IMR-90 (cell line): Measurements from ENCODE around the gene MTR. TPM values are rescaled to one million over a fixed set of nuclear protein-coding genes. Genes with fewer than 3 reads are reported as not detected.

Experiments used
- ATAC-seq: fragments of 200-7000 bp; cut with Tn5 transposase; 2 replicates; pipeline ENCODE4 v1.9.1; 2020; ENCODE audit warnings: low read depth, mild to moderate bottlenecking, moderate library complexity
- BruUV-seq: library from RNA; stranded (reverse); fragments of 400-500 nt; replicated peaks from 2 replicates; lab custom pipeline; 2021; lab: Mats Ljungman, UMichigan
- CTCF ChIA-PET: fragments of 300-600 bp; formaldehyde crosslinking; extraction: SDS; loops from one replicate; lab custom pipeline; 2021; ENCODE audit warnings: antibody characterized with exemption; lab: Yijun Ruan, JAX
- POLR2A ChIA-PET: fragments of 300-600 bp; sonication (Branson Sonifier 250); formaldehyde crosslinking; loops from one replicate; lab custom pipeline; 2022; ENCODE audit warnings: antibody characterized with exemption; ENCODE audit not compliant: unreplicated experiment; lab: Charles Lee
- DNase-seq: peaks from one replicate; pipeline ENCODE4 v3.0.0; 2013
- H2AFZ ChIP-seq: replicated peaks from 2 replicates; pipeline ENCODE3; 2013; ENCODE audit warnings: low read length, mild to moderate bottlenecking; ENCODE audit not compliant: poor library complexity
- H2AK5ac ChIP-seq: 2 replicates; pipeline ENCODE4 v1.6.1; 2013; ENCODE audit warnings: low read depth, low read length, inconsistent platforms
- H2AK9ac ChIP-seq: replicated peaks from 2 replicates; pipeline ENCODE3; 2013; ENCODE audit warnings: mild to moderate bottlenecking, low read depth, low read length, moderate library complexity; ENCODE audit not compliant: poor library complexity
- H2BK120ac ChIP-seq: 2 replicates; pipeline ENCODE4 v1.6.1; 2013; ENCODE audit warnings: low read depth, low read length, inconsistent platforms
- H2BK15ac ChIP-seq: 3 replicates; pipeline ENCODE4 v1.6.1; 2013; ENCODE audit warnings: low read depth, low read length, inconsistent platforms
- H2BK20ac ChIP-seq: 2 replicates; pipeline ENCODE4 v1.6.1; 2013; ENCODE audit warnings: low read depth, mild to moderate bottlenecking, inconsistent platforms, low read length, moderate library complexity
- H2BK5ac ChIP-seq: 2 replicates; pipeline ENCODE4 v1.6.1; 2013; ENCODE audit warnings: mild to moderate bottlenecking, low read depth, low read length, inconsistent platforms; ENCODE audit not compliant: poor library complexity, severe bottlenecking
- H3K14ac ChIP-seq: replicated peaks from 2 replicates; pipeline ENCODE4 v1.6.1; 2013; ENCODE audit warnings: low read depth, low read length, inconsistent platforms
- H3K18ac ChIP-seq: 2 replicates; pipeline ENCODE4 v1.6.1; 2013; ENCODE audit warnings: low read depth, low read length, control low read depth
- H3K23ac ChIP-seq: 2 replicates; pipeline ENCODE4 v1.6.1; 2013; ENCODE audit warnings: low read depth, low read length, inconsistent platforms
- H3K27ac ChIP-seq: 2 replicates; pipeline ENCODE4 v1.5.1; 2013; ENCODE audit warnings: mild to moderate bottlenecking, control low read depth, low read length; ENCODE audit not compliant: insufficient read depth
- H3K27me3 ChIP-seq: 2 replicates; pipeline ENCODE4 v1.6.1; 2013; ENCODE audit warnings: low read length; ENCODE audit not compliant: control insufficient read depth, insufficient read depth
- H3K36me3 ChIP-seq: 2 replicates; pipeline ENCODE4 v1.6.1; 2013; ENCODE audit warnings: low read length, mixed read lengths; ENCODE audit not compliant: control insufficient read depth, insufficient read depth
- H3K4ac ChIP-seq: 2 replicates; pipeline ENCODE4 v1.6.1; 2013; ENCODE audit warnings: low read depth, low read length, inconsistent platforms
- H3K4me1 ChIP-seq: 2 replicates; pipeline ENCODE4 v1.6.1; 2013; ENCODE audit warnings: low read length, mixed read lengths; ENCODE audit not compliant: control insufficient read depth, insufficient read depth
- H3K4me2 ChIP-seq: 2 replicates; pipeline ENCODE4 v1.6.1; 2013; ENCODE audit warnings: low read depth, mild to moderate bottlenecking, control low read depth, low read length, moderate library complexity
- H3K4me3 ChIP-seq: 2 replicates; pipeline ENCODE4 v1.5.1; 2013; ENCODE audit warnings: low read depth, mild to moderate bottlenecking, control low read depth, low read length, moderate library complexity; ENCODE audit not compliant: insufficient read depth
- H3K56ac ChIP-seq: 2 replicates; pipeline ENCODE4 v1.6.1; 2013; ENCODE audit warnings: low read length, inconsistent platforms; ENCODE audit not compliant: insufficient read depth; ENCODE audit errors: extremely low read depth
- H3K79me1 ChIP-seq, 2 experiments: 2 replicates each; pipeline ENCODE4 v1.6.1; 2013; ENCODE audit warnings: low read length in 2 of 2, inconsistent platforms in 1 of 2, low read depth in 1 of 2
- H3K9ac ChIP-seq: 2 replicates; pipeline ENCODE4 v1.6.1; 2013; ENCODE audit warnings: low read depth, low read length, control low read depth
- H3K9me1 ChIP-seq: 2 replicates; pipeline ENCODE4 v1.6.1; 2013; ENCODE audit warnings: low read length, inconsistent platforms; ENCODE audit not compliant: insufficient read depth
- H3K9me3 ChIP-seq: 2 replicates; pipeline ENCODE4 v1.6.1; 2013; ENCODE audit warnings: low read length; ENCODE audit not compliant: control insufficient read depth, insufficient read depth
- H4K20me1 ChIP-seq: 2 replicates; pipeline ENCODE4 v1.6.1; 2013; ENCODE audit warnings: low read length, inconsistent platforms; ENCODE audit not compliant: insufficient read depth
- H4K5ac ChIP-seq: 2 replicates; pipeline ENCODE4 v1.6.1; 2013; ENCODE audit warnings: mild to moderate bottlenecking, low read depth, low read length, control low read depth
- H4K8ac ChIP-seq, 2 experiments: 2 replicates each; pipeline ENCODE4 v1.6.1; 2013; ENCODE audit warnings: low read depth in 2 of 2, low read length in 2 of 2, control low read depth in 1 of 2, inconsistent platforms in 1 of 2
- H4K91ac ChIP-seq: 2 replicates; pipeline ENCODE4 v1.6.1; 2013; ENCODE audit warnings: low read depth, low read length, inconsistent platforms; ENCODE audit not compliant: insufficient read depth
- BHLHE40 ChIP-seq: fragments of 150-350 bp; IDR thresholded peaks from 2 replicates; pipeline ENCODE4 v1.6.1; 2016; ENCODE audit warnings: mild to moderate bottlenecking, low read depth, low read length
- CEBPB ChIP-seq: IDR thresholded peaks from 2 replicates; pipeline ENCODE4 v1.6.1; 2012; ENCODE audit warnings: low read depth, low read length, improper control_type of control experiment
- CHD1 ChIP-seq: IDR thresholded peaks from 2 replicates; pipeline ENCODE4 v1.6.1; 2012; ENCODE audit warnings: low read depth, low read length, improper control_type of control experiment
- CTCF ChIP-seq: conservative IDR thresholded peaks from 2 replicates; pipeline ENCODE4 v1.5.1; 2012; ENCODE audit warnings: mild to moderate bottlenecking, low read depth, low read length, improper control_type of control experiment
- ELK1 ChIP-seq: fragments of 150-350 bp; IDR thresholded peaks from 2 replicates; pipeline ENCODE4 v1.6.1; 2016; ENCODE audit warnings: low read depth, mild to moderate bottlenecking, low read length, moderate library complexity, borderline replicate concordance
- FOS ChIP-seq: fragments of 150-350 bp; IDR thresholded peaks from 2 replicates; pipeline ENCODE4 v1.6.1; 2016; ENCODE audit warnings: low read depth, low read length
- MAFK ChIP-seq: IDR thresholded peaks from 2 replicates; pipeline ENCODE4 v1.6.1; 2012; ENCODE audit warnings: low read depth, low read length, improper control_type of control experiment
- MAZ ChIP-seq: IDR thresholded peaks from 2 replicates; pipeline ENCODE4 v1.6.1; 2012; ENCODE audit warnings: low read depth, mild to moderate bottlenecking, low read length, improper control_type of control experiment, moderate library complexity, borderline replicate concordance
- MXI1 ChIP-seq: IDR thresholded peaks from 2 replicates; pipeline ENCODE4 v1.6.1; 2012; ENCODE audit warnings: low read depth, mild to moderate bottlenecking, low read length, moderate library complexity, borderline replicate concordance
- NFE2L2 ChIP-seq: fragments of 150-350 bp; IDR thresholded peaks from 2 replicates; pipeline ENCODE4 v1.6.1; 2016; ENCODE audit warnings: low read depth, mild to moderate bottlenecking, low read length
- POLR2A ChIP-seq: IDR thresholded peaks from 2 replicates; pipeline ENCODE4 v1.6.1; 2012; ENCODE audit warnings: mild to moderate bottlenecking, low read depth, low read length
- RAD21 ChIP-seq: IDR thresholded peaks from 2 replicates; pipeline ENCODE4 v1.6.1; 2012; ENCODE audit warnings: low read length, improper control_type of control experiment
- RCOR1 ChIP-seq: IDR thresholded peaks from 2 replicates; pipeline ENCODE4 v1.6.1; 2012; ENCODE audit warnings: mild to moderate bottlenecking, low read length, improper control_type of control experiment; ENCODE audit not compliant: insufficient replicate concordance
- RFX5 ChIP-seq: IDR thresholded peaks from 2 replicates; pipeline ENCODE4 v1.8.0; 2012; ENCODE audit warnings: low read depth, mild to moderate bottlenecking, low read length, moderate library complexity
- SMC3 ChIP-seq: fragments of 150-350 bp; IDR thresholded peaks from 2 replicates; pipeline ENCODE4 v1.6.1; 2016; ENCODE audit warnings: low read depth, mild to moderate bottlenecking, antibody characterized with exemption, low read length, moderate library complexity
- USF2 ChIP-seq: fragments of 150-350 bp; IDR thresholded peaks from 2 replicates; pipeline ENCODE4 v1.6.1; 2017; ENCODE audit warnings: mild to moderate bottlenecking, antibody characterized with exemption, low read length, low read depth
- WGBS, 2 experiments: methylation state at CpG; one replicate each; pipeline versions ENCODE4 v1.1.5 to v1.1.7; 2013; ENCODE audit warnings: missing lambda C conversion rate in 2 of 2; ENCODE audit not compliant: insufficient read length in 1 of 2; ENCODE audit errors: extremely low coverage in 2 of 2; 5-methylcytosine and 5-hydroxymethylcytosine counted together
- dilution Hi-C: fragments of 300-500 bp; cut with HindIII; formaldehyde crosslinking; loops from one replicate; pipeline ENCODE4 v1.14.3; 2018; ENCODE audit warnings: low sequenced_read_pairs; ENCODE audit not compliant: unreplicated experiment
- in situ Hi-C: fragments of 300-500 bp; cut with MboI; formaldehyde crosslinking; loops from 3 replicates; pipeline ENCODE4 v1.14.3; 2019; ENCODE audit warnings: low sequenced_read_pairs, inconsistent platforms, mixed read lengths
- intact Hi-C: fragments of 100-400 bp; cut with micrococcal nuclease; formaldehyde crosslinking; loops from 2 replicates; pipeline ENCODE4 v1.10.0; 2022
- polyA plus RNA-seq, 3 experiments: library from polyadenylated mRNA; depleted of rRNA; stranded (reverse); fragments of >200 nt; gene quantifications; 2 replicates each; pipeline ENCODE4 v1.2.3, GENCODE V29; 2012; ENCODE audit warnings: low replicate concordance in 1 of 3
- total RNA-seq: library from RNA; depleted of rRNA; stranded (reverse); fragments of >200 nt; gene quantifications from 2 replicates; pipeline ENCODE4 v1.2.3, GENCODE V29; 2012

MTR gene
- total and polyA plus RNA-seq, 2 of the 4 experiments (the other 2 are of a cell fraction): 7.7 to 31.0 TPM

GRCh38 chr1:236888126-236888525 is 93.0 kb downstream of the MTR start:
- H3K27me3 ChIP-seq: no peaks in the 10 kb centered on the region
- H2BK120ac ChIP-seq: no peak overlapping the region
- no peaks in the 10 kb centered on the region for H4K20me1 ChIP-seq
- POLR2A ChIA-PET: no interaction called here
- H3K14ac ChIP-seq: no peak overlapping the region
- H3K4me2 ChIP-seq: no peak overlapping the region
- H3K79me1 ChIP-seq: no peaks in the 10 kb centered on the region
- H2BK20ac ChIP-seq: no peak overlapping the region
- BruUV-seq: no TSS peak
- H4K91ac ChIP-seq: no peak overlapping the region
- H4K8ac ChIP-seq: no peak overlapping the region
- intact Hi-C loops (no loop called here), in situ Hi-C loops (no loop called here), dilution Hi-C loops (no loop called here)
- H3K4me1 ChIP-seq: no peaks in the 10 kb centered on the region
- CTCF ChIA-PET: no interaction called here
- TF ChIP-seq MAFK (no peak), POLR2A (no peak), MXI1 (no peak), SMC3 (no peak), BHLHE40 (no peak), ELK1 (no peak), CTCF (no peak), RFX5 (no peak), MAZ (no peak), USF2 (no peak), FOS (no peak), CHD1 (no peak), NFE2L2 (no peak), RCOR1 (no peak), RAD21 (no peak), CEBPB (no peak)
- H3K9me3 ChIP-seq: no peaks in the 10 kb centered on the region
- H3K23ac ChIP-seq: no peak overlapping the region
- H2AFZ ChIP-seq: no peak overlapping the region
- no peak overlapping the region for H2BK15ac ChIP-seq
- ATAC-seq (no peak), DNase-seq (no peak)
- no peak overlapping the region for H3K4ac ChIP-seq
- no peak overlapping the region for H2BK5ac ChIP-seq
- H3K9ac ChIP-seq: no peak overlapping the region
- no peak overlapping the region for H2AK5ac ChIP-seq
- H3K9me1 ChIP-seq: no peaks in the 10 kb centered on the region
- H3K4me3 ChIP-seq: no peak overlapping the region
- no CpG with 5 or more reads among the region's 4 CpGs for WGBS, 2 experiments
- peaks cover 36% of the 10 kb centered on the region for H3K36me3 ChIP-seq
- no peak overlapping the region for H3K56ac ChIP-seq
- H4K5ac ChIP-seq: no peak overlapping the region
- no peak overlapping the region for H3K18ac ChIP-seq
- no peak overlapping the region for H3K27ac ChIP-seq
- H2AK9ac ChIP-seq: no peak overlapping the region
